Smooth muscle cell of the brain vasculature (primary cell): ENCODE measurements around the gene KCNN2.
"Not testable (repeated sequence)": the region's sequence is repeated elsewhere in the genome, so short reads cannot be mapped to it uniquely, and the experiment has no call there.

ENCODE experiments used
- DNase-seq: peaks from one replicate; pipeline ENCODE4 v3.0.0-alpha.2; 2012; ENCODE audit warnings: low read depth, low spot score

Gene KCNN2

GRCh38 chr5:114418176-114419066 is 56.6 kb downstream of the KCNN2 start:
- DNase-seq: no peak

- no peak for DNase-seq
These were observed 57.2 kb downstream of the KCNN2 start for GRCh38 chr5:114419067-114419388.

GRCh38 chr5:114419959-114420358 is 58.1 kb downstream of the KCNN2 start:
- no peak for DNase-seq

GRCh38 chr5:114427204-114427603 is 65.3 kb downstream of the KCNN2 start:
- no peak for DNase-seq

DNA sequence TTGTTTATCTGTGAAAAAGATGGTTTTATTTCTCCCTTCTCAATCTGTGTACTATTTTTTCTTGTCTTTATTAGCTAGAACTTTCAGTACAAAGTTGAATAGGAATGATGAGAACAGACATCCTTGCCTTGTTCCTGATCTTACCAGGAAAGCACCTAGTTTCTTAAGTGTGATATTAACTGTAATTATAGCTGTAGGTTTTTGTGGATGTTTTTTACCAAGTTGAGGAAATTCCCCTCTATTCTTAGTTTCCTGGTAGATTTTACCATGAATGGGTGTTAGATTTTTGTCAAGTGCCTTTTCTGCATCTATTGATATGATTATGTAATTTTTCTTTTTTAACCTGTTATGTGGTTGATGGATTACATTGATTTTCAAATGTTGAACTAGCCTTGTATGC is 68.7 kb downstream of the KCNN2 start:
- no peak for DNase-seq

GRCh38 chr5:114432684-114433083 is 70.8 kb downstream of the KCNN2 start:
- DNase-seq: not testable (repeated sequence)

DNA sequence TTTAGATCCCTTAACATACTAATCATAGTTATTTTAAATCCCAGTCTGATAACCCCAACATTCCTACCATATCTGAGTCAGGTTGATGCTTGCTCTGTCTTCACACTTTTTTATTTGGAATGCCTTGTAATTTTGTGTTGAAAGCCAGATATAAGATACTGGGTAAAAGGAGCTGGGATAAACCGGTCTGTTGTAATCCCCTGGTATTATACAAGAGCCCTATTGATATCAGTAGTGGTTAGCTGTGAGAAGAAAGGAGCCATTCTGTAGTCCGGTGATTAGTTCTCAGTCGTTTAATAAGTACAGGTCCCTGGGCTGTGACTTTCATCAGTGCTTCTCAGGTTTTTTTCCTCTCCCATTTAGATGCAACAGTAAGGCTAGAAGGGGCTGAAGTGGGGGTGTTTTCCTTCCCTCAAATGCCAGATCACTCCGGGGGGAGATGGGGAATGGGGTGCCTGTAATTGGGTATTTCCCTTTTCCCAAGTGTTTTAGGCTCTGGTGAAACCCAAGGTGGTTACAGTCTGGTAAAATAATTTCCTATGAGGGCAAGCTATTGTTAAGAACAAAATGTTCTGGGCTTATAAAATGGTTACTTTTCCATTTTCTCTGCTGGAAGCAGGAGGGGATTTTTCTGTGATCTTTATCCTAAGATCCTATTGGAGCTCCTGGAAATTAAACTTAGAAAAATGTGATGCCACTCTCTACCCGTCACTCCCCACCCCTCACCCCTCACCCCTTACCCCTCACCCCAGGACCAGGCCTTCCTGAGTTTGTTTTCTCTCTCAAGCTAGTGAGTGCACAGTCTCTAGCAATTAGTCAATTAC is 72.7 kb downstream of the KCNN2 start:
- no peak for DNase-seq

GRCh38 chr5:114435220-114435481 is 73.3 kb downstream of the KCNN2 start:
- no peak for DNase-seq

DNA sequence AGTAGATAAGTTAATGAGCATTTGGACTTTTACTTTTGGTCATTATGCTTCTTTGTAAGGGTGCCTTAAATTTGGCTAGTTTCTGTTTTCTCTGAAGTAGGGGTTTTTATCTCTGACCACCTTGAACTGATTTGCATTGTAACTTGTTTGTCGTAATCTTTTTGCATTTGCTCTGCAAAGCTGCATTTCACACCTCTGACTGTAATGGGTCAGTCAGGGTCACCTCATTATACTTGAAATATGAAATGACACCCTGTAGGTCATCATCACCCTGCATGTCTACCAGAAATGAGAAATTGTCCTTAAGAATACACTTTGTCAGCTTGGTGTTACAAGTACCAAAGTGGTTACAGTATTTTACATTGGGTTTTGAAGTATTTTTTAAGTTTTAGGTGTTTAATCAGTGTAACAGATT is 74.0 kb downstream of the KCNN2 start:
- no peak for DNase-seq

DNA sequence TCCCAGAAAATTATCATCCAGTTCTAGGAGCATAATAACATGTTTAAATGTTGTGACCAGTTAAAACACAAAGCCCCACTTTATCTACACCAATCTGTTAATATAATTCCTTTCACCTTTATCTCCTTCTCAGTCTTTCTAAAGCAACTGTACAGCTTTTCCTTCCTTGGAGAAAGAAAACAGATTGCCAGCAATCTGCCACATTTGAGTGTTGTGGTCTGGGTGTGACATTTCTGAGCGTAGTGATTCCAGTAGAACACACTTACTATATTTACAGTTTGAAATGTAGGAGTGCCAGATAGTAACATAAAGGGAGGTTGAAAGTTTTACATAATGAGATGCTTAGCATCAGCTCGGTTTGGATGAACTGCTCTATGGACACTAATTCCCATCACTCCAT is 76.1 kb downstream of the KCNN2 start:
- DNase-seq: no peak

DNA sequence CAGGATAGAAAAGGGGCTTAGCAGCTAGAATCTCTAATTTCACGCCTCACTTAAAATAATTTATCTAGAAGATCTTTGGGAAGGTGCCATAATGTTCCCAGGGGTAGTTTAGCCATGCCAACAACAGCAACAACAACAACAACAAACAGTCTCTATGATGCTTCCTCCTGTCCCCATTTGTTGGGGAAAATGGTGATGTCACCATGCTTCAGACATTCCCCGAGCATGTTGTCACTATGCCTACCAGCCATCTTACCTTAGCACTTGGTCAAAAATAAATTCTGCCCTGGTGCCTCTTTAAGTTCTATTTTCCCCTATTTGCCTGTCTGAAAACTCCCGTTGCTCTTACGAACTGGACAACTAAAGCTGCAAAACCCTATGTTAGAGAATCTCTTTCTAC is 76.6 kb downstream of the KCNN2 start:
- DNase-seq: no peak

- DNase-seq: no peak
These were observed 85.4 kb downstream of the KCNN2 start for GRCh38 chr5:114447084-114447773.

DNA sequence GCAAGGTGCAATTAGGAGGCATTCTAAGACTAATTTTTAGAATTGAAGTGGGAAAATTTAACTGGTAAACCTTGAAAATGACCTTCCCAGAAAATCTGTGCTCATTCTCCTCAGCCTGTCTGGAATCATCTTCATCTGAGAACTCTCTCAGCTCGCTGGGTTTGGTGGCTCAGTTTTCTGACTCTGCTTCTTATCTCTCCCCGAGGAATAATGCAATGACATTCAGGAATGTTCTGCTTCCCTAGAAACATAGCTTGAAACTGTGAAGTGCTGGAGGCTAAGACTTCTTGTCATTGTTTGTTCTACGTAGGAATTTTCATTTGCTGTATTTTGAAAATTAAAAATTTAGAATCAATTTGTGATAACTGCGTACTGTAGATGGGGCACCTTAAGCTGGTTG is 86.6 kb downstream of the KCNN2 start:
- no peak for DNase-seq

DNA sequence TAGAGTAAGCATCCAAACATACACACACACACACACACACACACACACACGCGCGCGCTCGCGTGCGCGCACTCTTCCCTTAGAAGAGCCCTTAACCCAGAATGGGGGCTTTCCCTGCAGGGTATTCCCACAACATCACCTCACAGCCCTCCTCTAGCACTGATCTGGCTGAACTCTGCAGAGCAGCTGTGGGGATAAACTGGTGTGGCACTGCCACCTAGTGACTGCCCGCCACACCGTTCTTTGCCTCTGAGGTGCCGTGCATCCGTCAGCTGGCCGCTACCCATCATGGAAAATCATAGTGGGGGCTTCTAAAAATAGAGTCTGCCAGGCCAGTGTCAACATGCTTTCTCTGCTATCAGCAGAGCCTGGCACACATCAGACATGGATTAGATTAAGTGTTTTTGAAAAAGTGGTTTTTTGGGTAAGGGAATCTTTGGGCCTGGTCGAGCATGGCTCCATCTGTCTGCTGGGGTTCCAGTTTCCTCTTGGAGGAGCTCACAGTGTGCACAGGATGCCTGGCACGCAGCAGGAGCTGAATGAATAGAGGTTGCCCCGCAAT is 88.1 kb downstream of the KCNN2 start:
- DNase-seq: no peak

DNA sequence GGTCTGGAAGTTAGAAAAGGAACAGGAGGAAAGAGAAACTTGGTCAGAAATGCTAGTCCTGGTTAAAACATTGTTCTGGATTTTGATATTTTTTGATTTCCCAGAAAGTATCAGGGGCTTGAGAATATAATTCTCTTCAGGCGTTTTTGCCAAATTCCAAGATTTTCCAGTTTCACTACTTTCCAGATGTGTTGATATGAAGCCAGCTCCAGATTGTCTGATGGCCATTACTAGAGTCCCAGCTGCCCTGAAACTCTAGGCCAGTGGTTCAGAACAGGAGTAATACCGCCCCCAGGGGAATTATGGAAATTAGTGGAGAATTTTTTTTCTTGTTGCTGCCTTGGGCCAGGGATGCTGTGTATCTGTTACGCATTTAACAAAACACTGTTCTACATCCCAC is 88.6 kb downstream of the KCNN2 start:
- no peak for DNase-seq

GRCh38 chr5:114458726-114459125 is 96.9 kb downstream of the KCNN2 start:
- no peak for DNase-seq

- no peak for DNase-seq
These were observed 105.3 kb downstream of the KCNN2 start for GRCh38 chr5:114467171-114467570.

DNA sequence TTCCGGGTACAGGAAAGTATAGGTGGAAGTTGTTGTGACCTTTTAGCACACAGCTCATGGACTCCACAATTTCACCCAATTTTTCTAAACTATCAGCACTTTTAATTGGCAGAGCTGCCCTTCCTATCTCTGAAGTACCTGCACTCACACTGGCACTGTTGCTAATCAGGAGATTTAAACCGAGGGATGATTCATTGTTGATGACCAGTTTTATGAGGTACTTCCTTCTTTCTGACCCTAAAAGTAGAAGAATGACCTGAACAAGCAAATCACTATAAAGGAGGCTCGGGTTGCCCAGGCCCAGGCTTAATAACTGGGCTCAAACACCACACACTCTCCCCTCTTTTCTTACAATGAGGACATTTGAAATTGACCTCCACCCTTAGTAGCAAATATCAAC is 105.9 kb downstream of the KCNN2 start:
- no peak for DNase-seq

DNA sequence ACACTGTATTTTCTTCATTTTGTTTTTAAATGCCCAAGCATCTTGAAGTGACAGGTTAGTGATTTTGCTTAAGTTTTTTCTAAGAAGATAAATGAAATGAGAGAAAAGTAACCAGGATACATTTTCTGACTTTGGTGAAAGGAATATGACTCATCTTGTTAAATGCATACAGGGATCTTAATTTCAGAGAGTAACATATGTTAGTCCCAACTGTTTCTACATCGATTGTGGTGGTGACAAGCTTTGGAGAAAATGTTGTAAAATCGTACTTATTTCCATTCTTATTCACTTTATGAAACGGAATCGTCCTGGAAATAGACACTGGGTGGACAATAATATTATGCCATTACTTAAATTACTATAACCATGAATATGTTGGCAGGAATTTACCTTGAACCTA is 107.5 kb downstream of the KCNN2 start:
- DNase-seq: no peak

DNA sequence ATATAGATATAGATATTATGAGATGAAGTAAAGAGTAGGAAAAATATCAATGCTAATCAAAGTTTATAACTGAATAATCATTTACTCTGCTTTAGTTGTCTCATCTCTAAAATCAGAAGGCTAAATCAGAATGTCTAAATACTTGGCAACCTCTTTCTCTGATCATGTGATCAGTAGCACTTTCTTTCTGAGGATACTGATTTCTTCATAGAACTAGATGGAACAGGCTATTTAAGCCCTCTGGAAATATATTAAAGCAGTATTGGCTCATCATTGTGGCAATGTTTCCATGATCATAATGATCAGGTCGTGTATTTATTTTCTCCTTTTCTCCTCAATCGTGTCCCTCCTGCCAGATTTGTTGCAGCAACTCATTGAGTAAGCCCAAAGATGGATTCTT is 109.7 kb downstream of the KCNN2 start:
- no peak for DNase-seq

GRCh38 chr5:114473541-114473940 is 111.7 kb downstream of the KCNN2 start:
- DNase-seq: no peak

- DNase-seq: no peak
These were observed 116.0 kb downstream of the KCNN2 start for GRCh38 chr5:114477816-114478334.
